Fibroblast of lung (primary cell): ENCODE measurements around the gene TESK2. TPM values are rescaled to one million over a fixed set of nuclear protein-coding genes. Genes with fewer than 3 reads are reported as not detected.
"Not testable (repeated sequence)": the region's sequence is repeated elsewhere in the genome, so short reads cannot be mapped to it uniquely, and the experiment has no call there.

Experiments used
- DNase-seq, 2 donors: peaks; one replicate each; pipeline versions ENCODE4 v3.0.0 to v3.0.0-alpha.2; 2010; ENCODE audit warnings: low read depth in 2 of 2
- H2AFZ ChIP-seq: 2 replicates; pipeline ENCODE4 v1.5.1; 2012; ENCODE audit warnings: low read length, control low read depth, inconsistent platforms
- H3K27ac ChIP-seq: 2 replicates; pipeline ENCODE4 v1.5.1; 2011; ENCODE audit warnings: low read length, control low read depth; ENCODE audit not compliant: insufficient read depth
- H3K27me3 ChIP-seq: 2 replicates; pipeline ENCODE4 v1.5.1; 2011; ENCODE audit warnings: mild to moderate bottlenecking, low read length; ENCODE audit not compliant: control insufficient read depth, insufficient read depth
- H3K36me3 ChIP-seq: 2 replicates; pipeline ENCODE4 v1.5.1; 2011; ENCODE audit warnings: low read length; ENCODE audit not compliant: control insufficient read depth, insufficient read depth
- H3K4me1 ChIP-seq: 2 replicates; pipeline ENCODE4 v1.5.1; 2011; ENCODE audit warnings: low read length; ENCODE audit not compliant: control insufficient read depth, insufficient read depth; ENCODE audit errors: extremely low read depth
- H3K4me2 ChIP-seq: 2 replicates; pipeline ENCODE4 v1.5.1; 2011; ENCODE audit warnings: low read length, control low read depth; ENCODE audit not compliant: insufficient read depth; ENCODE audit errors: extremely low read depth
- H3K4me3 ChIP-seq, 4 experiments: fragments of 200-600 bp in 1 of 4; sonication (generic) in 1 of 4; replicated peaks in 1 of 4; 2 replicates each; pipeline ENCODE4 v1.5.1; 2011 to 2016; ENCODE audit warnings: low read length in 4 of 4, low read depth in 3 of 4, mild to moderate bottlenecking in 3 of 4, control low read depth in 2 of 4, inconsistent platforms in 1 of 4, mixed read lengths in 1 of 4; ENCODE audit not compliant: insufficient read depth in 1 of 4; ENCODE audit errors: control extremely low read depth in 1 of 4
- H3K79me2 ChIP-seq: 2 replicates; pipeline ENCODE4 v1.5.1; 2012; ENCODE audit warnings: mild to moderate bottlenecking, low read length, inconsistent platforms; ENCODE audit not compliant: control insufficient read depth, insufficient read depth
- H3K9ac ChIP-seq: 2 replicates; pipeline ENCODE4 v1.5.1; 2011; ENCODE audit warnings: mild to moderate bottlenecking, low read length, control low read depth; ENCODE audit not compliant: insufficient read depth
- H3K9me3 ChIP-seq: 2 replicates; pipeline ENCODE4 v1.5.1; 2012; ENCODE audit warnings: low read depth, low read length; ENCODE audit not compliant: control insufficient read depth, insufficient read depth
- H4K20me1 ChIP-seq: 2 replicates; pipeline ENCODE4 v1.5.1; 2011; ENCODE audit warnings: low read length; ENCODE audit not compliant: control insufficient read depth, insufficient read depth; ENCODE audit errors: extremely low read depth
- EZH2 ChIP-seq: IDR thresholded peaks from 2 replicates; pipeline ENCODE4 v1.5.1; 2012; ENCODE audit warnings: low read length, control low read depth, mild to moderate bottlenecking; ENCODE audit errors: missing control alignments
- polyA plus RNA-seq, 2 donors: library from polyadenylated mRNA; depleted of rRNA in 1 of 2; stranded (reverse) in 1 of 2; unstranded in 1 of 2; fragments of >200 nt; gene quantifications; 2 replicates each; pipeline ENCODE4 v1.2.1, GENCODE V29; 2011 to 2012; ENCODE audit warnings: missing spikeins in 1 of 2
- total RNA-seq: library from RNA; depleted of rRNA; stranded (reverse); fragments of >200 nt; gene quantifications from 2 replicates; pipeline ENCODE4 v1.2.1, GENCODE V29; 2014
- TF ChIP-seq, protein P1 (sequence below), 2 donors: IDR thresholded peaks in 1 of 2; conservative IDR thresholded peaks in 1 of 2; 1 replicate in 1 of 2; 2 replicates in 1 of 2; pipeline ENCODE4 v1.5.1; 2011 to 2012; ENCODE audit warnings: low read length in 2 of 2, control low read depth in 1 of 2, inconsistent platforms in 1 of 2, low read depth in 1 of 2, mild to moderate bottlenecking in 1 of 2

Gene TESK2
- total and polyA plus RNA-seq, 2 donors (not counting 1 experiment from before 2014, with no cell fraction given) = 1.7 to 4.3 TPM

DNA sequence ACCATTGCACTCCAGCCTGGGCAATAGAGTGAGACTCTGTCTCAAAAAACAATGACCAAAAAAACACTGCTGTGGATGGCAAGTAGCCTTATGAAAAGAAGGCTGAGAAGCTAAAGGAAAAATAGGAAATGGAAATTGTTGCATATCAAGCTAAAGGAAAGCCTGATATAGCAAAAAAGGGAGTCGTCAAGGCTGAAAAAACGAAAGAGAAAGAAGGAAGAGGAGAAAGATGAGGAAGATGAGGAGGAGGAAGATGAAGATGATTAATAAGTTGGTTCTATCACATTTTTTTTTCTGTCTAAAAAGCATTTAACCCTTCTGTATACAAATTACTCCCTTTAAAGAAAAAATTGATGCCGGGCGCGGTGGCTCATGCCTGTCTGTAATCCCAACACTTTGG lies 40.9 kb upstream of the TESK2 start:
- no peaks in the 10 kb centered on the region for H3K79me2 ChIP-seq
- no peak overlapping the region for H3K4me3 ChIP-seq
- H4K20me1 ChIP-seq = no peaks in the 10 kb centered on the region
- no peak for DNase-seq
- no peak for TF ChIP-seq EZH2
- TF ChIP-seq, protein P1, sequence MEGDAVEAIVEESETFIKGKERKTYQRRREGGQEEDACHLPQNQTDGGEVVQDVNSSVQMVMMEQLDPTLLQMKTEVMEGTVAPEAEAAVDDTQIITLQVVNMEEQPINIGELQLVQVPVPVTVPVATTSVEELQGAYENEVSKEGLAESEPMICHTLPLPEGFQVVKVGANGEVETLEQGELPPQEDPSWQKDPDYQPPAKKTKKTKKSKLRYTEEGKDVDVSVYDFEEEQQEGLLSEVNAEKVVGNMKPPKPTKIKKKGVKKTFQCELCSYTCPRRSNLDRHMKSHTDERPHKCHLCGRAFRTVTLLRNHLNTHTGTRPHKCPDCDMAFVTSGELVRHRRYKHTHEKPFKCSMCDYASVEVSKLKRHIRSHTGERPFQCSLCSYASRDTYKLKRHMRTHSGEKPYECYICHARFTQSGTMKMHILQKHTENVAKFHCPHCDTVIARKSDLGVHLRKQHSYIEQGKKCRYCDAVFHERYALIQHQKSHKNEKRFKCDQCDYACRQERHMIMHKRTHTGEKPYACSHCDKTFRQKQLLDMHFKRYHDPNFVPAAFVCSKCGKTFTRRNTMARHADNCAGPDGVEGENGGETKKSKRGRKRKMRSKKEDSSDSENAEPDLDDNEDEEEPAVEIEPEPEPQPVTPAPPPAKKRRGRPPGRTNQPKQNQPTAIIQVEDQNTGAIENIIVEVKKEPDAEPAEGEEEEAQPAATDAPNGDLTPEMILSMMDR (conservative IDR thresholded peaks at IDR 0.05 in 1 of 2, IDR thresholded peaks at IDR 0.05 in 1 of 2; ENCODE audit: low read depth in 1 of 2, low read length in 2 of 2) = no peak
- H3K4me1 ChIP-seq = no peaks in the 10 kb centered on the region
- H3K9ac ChIP-seq = no peak overlapping the region
- no peaks in the 10 kb centered on the region for H3K9me3 ChIP-seq
- no peak overlapping the region for H2AFZ ChIP-seq
- H3K27me3 ChIP-seq = no peaks in the 10 kb centered on the region
- H3K36me3 ChIP-seq = no peaks in the 10 kb centered on the region
- H3K27ac ChIP-seq = no peak overlapping the region
- H3K4me2 ChIP-seq = no peak overlapping the region

DNA sequence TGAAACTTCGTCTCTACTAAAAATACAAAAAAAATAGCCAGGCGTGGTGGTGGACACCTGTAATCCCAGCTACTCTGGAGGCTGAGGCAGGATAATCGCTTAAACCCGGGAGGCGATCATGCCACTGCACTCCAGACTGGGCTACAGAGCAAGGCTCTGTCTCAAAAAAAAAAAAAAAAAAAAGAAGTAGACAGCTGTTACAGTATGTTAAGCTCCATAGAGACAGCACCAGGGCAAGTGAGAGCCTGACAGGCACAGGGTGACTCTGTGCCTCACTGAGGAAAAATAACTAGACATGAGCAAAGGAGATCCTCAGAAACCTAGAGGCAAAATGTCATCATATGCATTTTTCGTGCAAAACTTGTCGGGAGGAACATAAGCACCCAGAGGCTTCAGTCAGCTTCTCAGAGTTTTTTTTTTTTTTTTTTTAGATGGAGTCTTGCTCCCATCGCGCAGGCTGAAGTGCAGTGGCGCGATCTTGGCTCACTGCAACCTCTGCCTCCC lies 39.7 kb upstream of the TESK2 start:
- Histone ChIP-seq H3K4me3 (no peak overlapping the region), H3K36me3 (no peaks in the 10 kb centered on the region), H2AFZ (no peak overlapping the region), H3K4me2 (no peak overlapping the region), H4K20me1 (no peaks in the 10 kb centered on the region), H3K9me3 (no peaks in the 10 kb centered on the region), H3K79me2 (no peaks in the 10 kb centered on the region), H3K9ac (no peak overlapping the region), H3K27ac (no peak overlapping the region), H3K4me1 (no peaks in the 10 kb centered on the region), H3K27me3 (no peaks in the 10 kb centered on the region)
- DNase-seq = no peak
- no peak for TF ChIP-seq EZH2
- TF ChIP-seq, protein P1 (conservative IDR thresholded peaks at IDR 0.05 in 1 of 2, IDR thresholded peaks at IDR 0.05 in 1 of 2; ENCODE audit: low read depth in 1 of 2, low read length in 2 of 2) = no peak

DNA sequence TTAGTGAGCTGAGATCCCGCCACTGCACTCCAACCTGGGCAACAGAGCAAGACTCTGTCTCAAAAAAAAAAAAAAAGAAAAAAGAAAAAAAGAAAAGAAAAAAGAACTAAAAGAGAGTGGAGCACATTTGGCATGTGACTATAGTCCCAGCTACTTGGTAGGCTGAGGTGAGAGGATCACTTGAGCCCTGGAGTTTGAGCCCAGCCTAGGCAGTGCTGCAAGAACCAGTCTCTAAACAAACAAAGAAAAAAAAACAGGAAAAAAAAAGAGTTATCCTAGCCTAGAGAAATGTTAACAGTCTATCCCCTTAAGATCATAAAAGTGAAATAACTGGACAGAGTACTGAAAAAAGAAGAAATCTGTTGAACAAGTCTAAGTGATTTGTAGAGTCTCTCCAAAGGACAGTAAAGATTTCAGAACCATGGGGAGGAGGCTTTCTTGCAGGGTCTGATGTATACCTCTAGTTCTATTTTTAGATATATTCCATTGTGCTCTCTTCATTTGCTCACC lies 35.2 kb upstream of the TESK2 start:
- Histone ChIP-seq H3K9ac (no peak overlapping the region), H3K4me2 (no peak overlapping the region), H3K27me3 (no peaks in the 10 kb centered on the region), H3K4me3 (no peak overlapping the region), H3K27ac (no peak overlapping the region), H3K36me3 (no peaks in the 10 kb centered on the region), H3K79me2 (peaks cover 5% of the 10 kb centered on the region), H3K9me3 (no peaks in the 10 kb centered on the region), H3K4me1 (no peaks in the 10 kb centered on the region), H2AFZ (no peak overlapping the region), H4K20me1 (no peaks in the 10 kb centered on the region)
- DNase-seq = no peak
- TF ChIP-seq, protein P1 (conservative IDR thresholded peaks at IDR 0.05 in 1 of 2, IDR thresholded peaks at IDR 0.05 in 1 of 2; ENCODE audit: low read depth in 1 of 2, low read length in 2 of 2) = no peak
- TF ChIP-seq EZH2 = no peak

DNA sequence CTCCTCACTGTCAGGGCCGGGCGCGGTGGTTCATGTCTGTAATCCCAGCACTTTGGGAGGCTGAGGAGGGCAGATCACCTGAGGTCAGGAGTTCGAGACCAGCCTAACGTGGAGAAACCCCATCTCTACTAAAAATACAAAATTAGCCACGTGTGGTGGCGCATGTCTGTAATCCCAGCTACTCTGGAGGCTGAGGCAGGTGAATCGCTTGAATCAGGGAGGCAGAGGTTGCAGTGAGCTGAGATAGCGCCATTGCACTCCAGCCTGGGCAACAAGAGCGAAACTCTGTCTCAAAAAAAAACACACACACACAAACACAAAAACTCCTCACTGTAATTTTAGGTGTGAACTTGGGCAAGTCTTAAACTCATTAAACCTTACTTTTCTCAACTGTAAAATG lies 33.0 kb upstream of the TESK2 start:
- not testable (repeated sequence) for DNase-seq, H3K27me3 ChIP-seq, H3K4me1 ChIP-seq, H3K4me2 ChIP-seq, H3K9ac ChIP-seq, H4K20me1 ChIP-seq, H2AFZ ChIP-seq, H3K27ac ChIP-seq, H3K4me3 ChIP-seq, H3K36me3 ChIP-seq, H3K9me3 ChIP-seq
- H3K79me2 ChIP-seq = peaks cover 25% of the 10 kb centered on the region

DNA sequence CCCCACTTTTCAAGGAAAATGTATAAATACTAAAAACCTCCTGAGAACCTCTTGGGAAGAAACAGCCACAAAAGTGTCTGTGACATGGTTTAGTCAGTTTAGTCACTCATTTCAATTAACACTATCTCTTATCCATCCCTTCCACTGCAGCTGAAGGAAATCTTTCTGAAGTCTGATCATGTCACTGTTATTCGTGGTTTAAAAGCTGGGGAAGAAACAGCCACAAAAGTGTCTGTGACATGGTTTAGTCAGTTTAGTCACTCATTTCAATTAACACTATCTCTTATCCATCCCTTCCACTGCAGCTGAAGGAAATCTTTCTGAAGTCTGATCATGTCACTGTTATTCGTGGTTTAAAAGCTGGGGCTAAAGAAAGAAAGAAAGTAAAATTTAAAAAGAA lies 32.6 kb upstream of the TESK2 start:
- H3K4me2 ChIP-seq, H4K20me1 ChIP-seq, H3K4me3 ChIP-seq, H3K9ac ChIP-seq, H3K9me3 ChIP-seq, H3K27ac ChIP-seq, H3K4me1 ChIP-seq, H2AFZ ChIP-seq, H3K27me3 ChIP-seq, H3K36me3 ChIP-seq, DNase-seq: not testable (repeated sequence)
- H3K79me2 ChIP-seq = peaks cover 29% of the 10 kb centered on the region
